GM18868 (cell line): ENCODE data around the gene CERS1.

ENCODE experiments used
- ATAC-seq: cut with Tn5 transposase; IDR thresholded peaks from one replicate; pipeline ENCODE4 v1.9.1; 2021; ENCODE audit warnings: mild to moderate bottlenecking, moderate library complexity; ENCODE audit not compliant: unreplicated experiment

The CERS1 gene

GRCh38 chr19:18876865-18877264 is 19.1 kb downstream of the CERS1 start:
- ATAC-seq, result no peak

GRCh38 chr19:18875726-18876125 is 20.2 kb downstream of the CERS1 start:
- ATAC-seq, result no peak

GRCh38 chr19:18871543-18871942 is 24.4 kb downstream of the CERS1 start:
- ATAC-seq, result no peak

GRCh38 chr19:18870531-18871172 is 25.3 kb downstream of the CERS1 start:
- ATAC-seq, result no peak

- ATAC-seq, result no peak
These were observed 26.0 kb downstream of the CERS1 start for GRCh38 chr19:18869781-18870530.

GRCh38 chr19:18869023-18869618 is 26.8 kb downstream of the CERS1 start:
- no peak for ATAC-seq

- no peak for ATAC-seq
These were observed 27.5 kb downstream of the CERS1 start for GRCh38 chr19:18868380-18869022.

GRCh38 chr19:18867751-18868150 is 28.2 kb downstream of the CERS1 start:
- ATAC-seq, result no peak

- no peak for ATAC-seq
These were observed 28.8 kb downstream of the CERS1 start for GRCh38 chr19:18867199-18867598.

GRCh38 chr19:18866800-18867123 is 29.2 kb downstream of the CERS1 start:
- ATAC-seq, result no peak

GRCh38 chr19:18865973-18866799 is 29.8 kb downstream of the CERS1 start:
- no peak for ATAC-seq

- ATAC-seq, result no peak
These were observed 30.6 kb downstream of the CERS1 start for GRCh38 chr19:18865106-18865972.

- ATAC-seq, result no peak
These were observed 32.1 kb downstream of the CERS1 start for GRCh38 chr19:18863843-18864362.

GRCh38 chr19:18862976-18863842 is 32.7 kb downstream of the CERS1 start:
- ATAC-seq, result no peak

GRCh38 chr19:18861917-18862316 is 34.0 kb downstream of the CERS1 start:
- ATAC-seq, result no peak

- ATAC-seq, result no peak
These were observed 34.7 kb downstream of the CERS1 start for GRCh38 chr19:18861235-18861634.

- no peak for ATAC-seq
These were observed 35.2 kb downstream of the CERS1 start for GRCh38 chr19:18860725-18861124.

GRCh38 chr19:18860302-18860700 is 35.7 kb downstream of the CERS1 start:
- no peak for ATAC-seq
